Measurements from ENCODE around the gene ADGRB3.

The ADGRB3 gene

DNA sequence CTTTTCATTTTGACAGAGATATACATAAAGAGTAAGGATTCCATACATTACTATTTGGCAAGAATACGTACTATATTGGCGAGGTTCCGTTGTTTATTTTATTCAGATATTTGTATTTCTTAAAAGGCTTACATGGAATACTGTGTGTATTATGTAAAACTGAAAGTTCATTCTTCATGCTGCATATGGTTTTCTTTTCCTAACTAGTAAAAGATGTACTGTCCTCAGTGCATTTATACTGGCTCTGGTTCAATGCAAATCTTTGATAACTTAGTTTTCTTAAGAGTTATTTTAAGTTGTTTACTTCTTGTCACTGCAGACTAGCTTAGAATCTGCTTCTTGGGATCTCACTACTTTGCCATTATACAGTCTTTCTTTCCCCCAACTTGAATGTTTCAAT is 42.0 kb downstream of the ADGRB3 start:
- DNase-seq (ENCODE audit: low read depth): no peak
- TF ChIP-seq CTCF (conservative IDR thresholded peaks at IDR 0.05; ENCODE audit: low read depth, low read length): no peak
- H3K4me3 ChIP-seq (ENCODE audit: low read length): no peak overlapping the region

GRCh38 chr6:68679399-68679798 is 44.3 kb downstream of the ADGRB3 start:
- no peak for DNase-seq (ENCODE audit: low read depth)
- no peak overlapping the region for H3K4me3 ChIP-seq (ENCODE audit: low read length)
- no peak for TF ChIP-seq CTCF (conservative IDR thresholded peaks at IDR 0.05; ENCODE audit: low read depth, low read length)

- no peak for TF ChIP-seq CTCF (conservative IDR thresholded peaks at IDR 0.05; ENCODE audit: low read depth, low read length)
- DNase-seq (ENCODE audit: low read depth): no peak
- no peak overlapping the region for H3K4me3 ChIP-seq (ENCODE audit: low read length)
These were observed 45.2 kb downstream of the ADGRB3 start for GRCh38 chr6:68680264-68680663.

GRCh38 chr6:68689910-68690309 is 54.8 kb downstream of the ADGRB3 start:
- TF ChIP-seq CTCF (conservative IDR thresholded peaks at IDR 0.05; ENCODE audit: low read depth, low read length): no peak
- DNase-seq (ENCODE audit: low read depth): no peak
- H3K4me3 ChIP-seq (ENCODE audit: low read length): no peak overlapping the region

GRCh38 chr6:68691120-68691519 is 56.0 kb downstream of the ADGRB3 start:
- H3K4me3 ChIP-seq (ENCODE audit: low read length): no peak overlapping the region
- no peak for DNase-seq (ENCODE audit: low read depth)
- TF ChIP-seq CTCF (conservative IDR thresholded peaks at IDR 0.05; ENCODE audit: low read depth, low read length): no peak

DNA sequence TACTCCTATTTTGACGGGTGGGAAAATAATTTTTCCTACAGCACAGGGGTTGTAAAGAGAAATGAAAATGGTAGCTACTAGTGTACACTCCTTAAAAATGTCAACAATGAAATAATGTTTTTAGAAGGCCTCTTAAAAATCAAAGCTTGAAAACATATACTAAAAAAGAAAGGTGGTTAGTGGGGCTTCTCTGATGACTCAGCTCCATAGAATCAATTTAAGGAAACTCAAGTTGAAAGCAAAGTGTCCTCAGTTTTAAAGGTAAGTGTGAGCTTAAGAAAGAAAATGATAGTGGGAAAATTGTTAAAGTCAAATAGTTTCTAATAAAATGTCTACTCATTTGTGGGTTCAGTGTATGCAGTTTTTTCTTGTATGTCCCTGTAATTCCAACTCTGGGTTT is 58.2 kb downstream of the ADGRB3 start:
- TF ChIP-seq CTCF (conservative IDR thresholded peaks at IDR 0.05; ENCODE audit: low read depth, low read length): no peak
- DNase-seq (ENCODE audit: low read depth): no peak
- no peak overlapping the region for H3K4me3 ChIP-seq (ENCODE audit: low read length)

- no peak for DNase-seq (ENCODE audit: low read depth)
- H3K4me3 ChIP-seq (ENCODE audit: low read length): no peak overlapping the region
- no peak for TF ChIP-seq CTCF (conservative IDR thresholded peaks at IDR 0.05; ENCODE audit: low read depth, low read length)
These were observed 60.3 kb downstream of the ADGRB3 start for GRCh38 chr6:68695403-68695802.
